GM23338 (cell line): ENCODE data around the gene SUN3. TPM values are rescaled to one million over a fixed set of nuclear protein-coding genes. Genes with fewer than 3 reads are reported as not detected.

Experiments used
- ATAC-seq: fragments of 200-7000 bp; cut with Tn5 transposase; 3 replicates; pipeline ENCODE4 v1.9.1; 2020
- DNase-seq: peaks from one replicate; pipeline ENCODE4 v3.0.0-alpha.2; 2015; ENCODE audit warnings: low spot score
- H2AFZ ChIP-seq: fragments of 200-600 bp; sonication (generic); 2 replicates; pipeline ENCODE4 v1.8.0; 2016; ENCODE audit warnings: antibody characterized with exemption, mild to moderate bottlenecking, moderate library complexity
- H3F3A ChIP-seq: fragments of 200-600 bp; sonication (generic); replicated peaks from 2 replicates; pipeline ENCODE4 v1.8.0; 2017; ENCODE audit warnings: antibody characterized with exemption, mixed run types, low read depth
- H3K27ac ChIP-seq: fragments of 200-600 bp; sonication (generic); 2 replicates; pipeline ENCODE4 v1.6.1; 2016; ENCODE audit warnings: low read depth
- H3K27me3 ChIP-seq: fragments of 200-600 bp; sonication (generic); 2 replicates; pipeline ENCODE4 v1.8.0; 2016; ENCODE audit warnings: mild to moderate bottlenecking, mixed run types, moderate library complexity; ENCODE audit not compliant: insufficient read depth
- H3K36me3 ChIP-seq: fragments of 200-600 bp; sonication (generic); 2 replicates; pipeline ENCODE4 v1.8.0; 2016; ENCODE audit warnings: mild to moderate bottlenecking; ENCODE audit not compliant: insufficient read depth
- H3K4me1 ChIP-seq: fragments of 200-600 bp; sonication (generic); 2 replicates; pipeline ENCODE4 v1.8.0; 2016; ENCODE audit warnings: mild to moderate bottlenecking, moderate library complexity; ENCODE audit not compliant: insufficient read depth
- H3K4me2 ChIP-seq: fragments of 200-600 bp; sonication (generic); 2 replicates; pipeline ENCODE4 v1.7.1; 2017; ENCODE audit warnings: mixed run types
- H3K4me3 ChIP-seq: fragments of 200-600 bp; sonication (generic); 2 replicates; pipeline ENCODE4 v1.6.1; 2016; ENCODE audit warnings: mixed run types
- H3K79me2 ChIP-seq: fragments of 200-600 bp; sonication (generic); replicated peaks from 2 replicates; pipeline ENCODE4 v1.8.0; 2017; ENCODE audit warnings: mild to moderate bottlenecking; ENCODE audit not compliant: insufficient read depth
- H3K9me2 ChIP-seq: fragments of 200-600 bp; sonication (generic); 2 replicates; pipeline ENCODE4 v1.8.0; 2017; ENCODE audit not compliant: insufficient read depth
- H4K20me1 ChIP-seq: fragments of 200-600 bp; sonication (generic); replicated peaks from 2 replicates; pipeline ENCODE4 v1.8.0; 2017; ENCODE audit warnings: mild to moderate bottlenecking; ENCODE audit not compliant: insufficient read depth
- H3K27ac Mint-ChIP-seq: 2 replicates; pipeline ENCODE4 v1.8.0; 2020; ENCODE audit warnings: inconsistent platforms, mild to moderate bottlenecking, moderate library complexity, mixed read lengths
- H3K27me3 Mint-ChIP-seq: 3 replicates; pipeline ENCODE4 v1.8.0; 2022; ENCODE audit warnings: low read depth, mild to moderate bottlenecking, moderate library complexity, mixed read lengths, inconsistent platforms; ENCODE audit not compliant: insufficient read depth, poor library complexity
- H3K36me3 Mint-ChIP-seq: 3 replicates; pipeline ENCODE4 v1.8.0; 2021; ENCODE audit warnings: low read depth, mild to moderate bottlenecking, inconsistent platforms, moderate library complexity, mixed read lengths
- H3K4me1 Mint-ChIP-seq: 3 replicates; pipeline ENCODE4 v1.8.0; 2020; ENCODE audit warnings: mild to moderate bottlenecking, inconsistent platforms, mixed read lengths
- H3K4me3 Mint-ChIP-seq: 3 replicates; pipeline ENCODE4 v1.8.0; 2021; ENCODE audit warnings: moderate library complexity, mild to moderate bottlenecking, inconsistent platforms, mixed read lengths
- H3K9me3 Mint-ChIP-seq: 3 replicates; pipeline ENCODE4 v1.8.0; 2020; ENCODE audit warnings: moderate library complexity, mild to moderate bottlenecking, inconsistent platforms, mixed read lengths
- CREB1 ChIP-seq: fragments of 250-450 bp; sonication (Bioruptor Pico); IDR thresholded peaks from 2 replicates; pipeline ENCODE4 v1.5.0; 2020; ENCODE audit warnings: low read depth, mild to moderate bottlenecking, moderate library complexity
- EZH2 ChIP-seq: fragments of 200-600 bp; sonication (generic); IDR thresholded peaks from one replicate; pipeline ENCODE4 v1.8.0; 2017; ENCODE audit warnings: antibody characterized with exemption, mild to moderate bottlenecking, low read depth; ENCODE audit not compliant: unreplicated experiment
- EZH2phosphoT487 ChIP-seq: fragments of 200-600 bp; sonication (generic); IDR thresholded peaks from one replicate; pipeline ENCODE4 v1.8.1; 2018; ENCODE audit warnings: antibody characterized with exemption; ENCODE audit not compliant: unreplicated experiment
- NANOG ChIP-seq: IDR thresholded peaks from 2 replicates; pipeline ENCODE4 v1.6.1; 2016; ENCODE audit warnings: antibody characterized with exemption, borderline replicate concordance
- STAT1 ChIP-seq: IDR thresholded peaks from one replicate; pipeline ENCODE4 v1.6.1; 2016; ENCODE audit warnings: antibody characterized with exemption; ENCODE audit not compliant: unreplicated experiment
- polyA plus RNA-seq: library from polyadenylated mRNA; unstranded; fragments of >200 nt; fragmentation: Nextera tagmentation; extraction: Ambion mirVana; gene quantifications from 2 replicates; pipeline ENCODE4 v1.2.1, GENCODE V29; 2016
- total RNA-seq: library from RNA; depleted of rRNA; stranded (reverse); fragments of >200 nt; shearing (Covaris generic); gene quantifications from 2 replicates; pipeline ENCODE4 v1.2.3, GENCODE V29; 2014
- TF ChIP-seq, protein P1 (sequence below): IDR thresholded peaks from 2 replicates; pipeline ENCODE4 v1.6.1; 2016; ENCODE audit warnings: antibody characterized with exemption
- TF ChIP-seq, protein P2 (sequence below), 2 experiments: fragments of 200-600 bp in 1 of 2; sonication (generic) in 1 of 2; conservative IDR thresholded peaks; 2 replicates each; pipeline versions ENCODE4 v1.5.1 to v1.6.1; 2016 to 2017; ENCODE audit warnings: antibody characterized with exemption in 2 of 2, low read depth in 2 of 2, mild to moderate bottlenecking in 2 of 2, moderate library complexity in 1 of 2
- TF ChIP-seq, protein P3 (sequence below): IDR thresholded peaks from one replicate; pipeline ENCODE4 v1.6.1; 2018; ENCODE audit warnings: antibody characterized with exemption; ENCODE audit not compliant: unreplicated experiment

The SUN3 gene
- total and polyA plus RNA-seq, 2 experiments from 2014 or later: 0.52 TPM; not detected in 1

DNA sequence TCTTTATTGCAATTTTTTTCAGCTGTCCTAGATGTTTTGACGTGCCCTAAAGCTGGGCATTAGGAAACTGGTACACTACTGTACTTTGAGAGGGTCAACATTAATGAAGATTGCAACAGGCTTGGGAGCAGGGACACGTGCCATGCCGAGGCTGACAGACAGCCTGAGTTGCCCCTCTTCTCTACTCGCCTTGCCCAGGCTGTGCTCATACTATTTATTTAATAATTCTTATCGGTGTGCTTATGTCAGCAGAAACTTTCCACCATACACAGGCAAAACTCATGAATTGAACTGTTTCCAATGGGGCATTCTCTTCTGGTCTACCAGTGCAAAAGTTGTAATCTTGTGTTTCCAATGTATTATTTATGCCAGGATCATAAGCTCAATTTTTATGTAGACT lies 30.8 kb upstream of the SUN3 start:
- no peaks in the 10 kb centered on the region for H3K9me2 ChIP-seq
- no peaks in the 10 kb centered on the region for H3K4me1 ChIP-seq
- Mint-ChIP-seq H3K4me3 (no peak overlapping the region), H3K27me3 (peaks cover 1% of the 10 kb centered on the region), H3K36me3 (no peaks in the 10 kb centered on the region), H3K9me3 (peaks cover 10% of the 10 kb centered on the region; the same call in 2 of the 3 replicates), H3K4me1 (no peaks in the 10 kb centered on the region), H3K27ac (no peak overlapping the region)
- no peak overlapping the region for H3K27ac ChIP-seq
- H3K27me3 ChIP-seq: no peaks in the 10 kb centered on the region
- DNase-seq: no peak
- no peak overlapping the region for H2AFZ ChIP-seq
- ATAC-seq: no peak
- no peaks in the 10 kb centered on the region for H4K20me1 ChIP-seq
- no peak overlapping the region for H3K4me3 ChIP-seq
- H3K4me2 ChIP-seq: no peak overlapping the region
- H3F3A ChIP-seq: no peaks in the 10 kb centered on the region
- no peaks in the 10 kb centered on the region for H3K36me3 ChIP-seq
- TF ChIP-seq CREB1 (no peak), EZH2phosphoT487 (no peak), NANOG (no peak)
- TF ChIP-seq, protein P1, sequence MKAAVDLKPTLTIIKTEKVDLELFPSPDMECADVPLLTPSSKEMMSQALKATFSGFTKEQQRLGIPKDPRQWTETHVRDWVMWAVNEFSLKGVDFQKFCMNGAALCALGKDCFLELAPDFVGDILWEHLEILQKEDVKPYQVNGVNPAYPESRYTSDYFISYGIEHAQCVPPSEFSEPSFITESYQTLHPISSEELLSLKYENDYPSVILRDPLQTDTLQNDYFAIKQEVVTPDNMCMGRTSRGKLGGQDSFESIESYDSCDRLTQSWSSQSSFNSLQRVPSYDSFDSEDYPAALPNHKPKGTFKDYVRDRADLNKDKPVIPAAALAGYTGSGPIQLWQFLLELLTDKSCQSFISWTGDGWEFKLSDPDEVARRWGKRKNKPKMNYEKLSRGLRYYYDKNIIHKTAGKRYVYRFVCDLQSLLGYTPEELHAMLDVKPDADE: no peak
- TF ChIP-seq, protein P2, sequence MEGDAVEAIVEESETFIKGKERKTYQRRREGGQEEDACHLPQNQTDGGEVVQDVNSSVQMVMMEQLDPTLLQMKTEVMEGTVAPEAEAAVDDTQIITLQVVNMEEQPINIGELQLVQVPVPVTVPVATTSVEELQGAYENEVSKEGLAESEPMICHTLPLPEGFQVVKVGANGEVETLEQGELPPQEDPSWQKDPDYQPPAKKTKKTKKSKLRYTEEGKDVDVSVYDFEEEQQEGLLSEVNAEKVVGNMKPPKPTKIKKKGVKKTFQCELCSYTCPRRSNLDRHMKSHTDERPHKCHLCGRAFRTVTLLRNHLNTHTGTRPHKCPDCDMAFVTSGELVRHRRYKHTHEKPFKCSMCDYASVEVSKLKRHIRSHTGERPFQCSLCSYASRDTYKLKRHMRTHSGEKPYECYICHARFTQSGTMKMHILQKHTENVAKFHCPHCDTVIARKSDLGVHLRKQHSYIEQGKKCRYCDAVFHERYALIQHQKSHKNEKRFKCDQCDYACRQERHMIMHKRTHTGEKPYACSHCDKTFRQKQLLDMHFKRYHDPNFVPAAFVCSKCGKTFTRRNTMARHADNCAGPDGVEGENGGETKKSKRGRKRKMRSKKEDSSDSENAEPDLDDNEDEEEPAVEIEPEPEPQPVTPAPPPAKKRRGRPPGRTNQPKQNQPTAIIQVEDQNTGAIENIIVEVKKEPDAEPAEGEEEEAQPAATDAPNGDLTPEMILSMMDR (conservative IDR thresholded peaks at IDR 0.05; ENCODE audit: low read depth in 2 of 2): no peak
- H3K79me2 ChIP-seq: no peaks in the 10 kb centered on the region

DNA sequence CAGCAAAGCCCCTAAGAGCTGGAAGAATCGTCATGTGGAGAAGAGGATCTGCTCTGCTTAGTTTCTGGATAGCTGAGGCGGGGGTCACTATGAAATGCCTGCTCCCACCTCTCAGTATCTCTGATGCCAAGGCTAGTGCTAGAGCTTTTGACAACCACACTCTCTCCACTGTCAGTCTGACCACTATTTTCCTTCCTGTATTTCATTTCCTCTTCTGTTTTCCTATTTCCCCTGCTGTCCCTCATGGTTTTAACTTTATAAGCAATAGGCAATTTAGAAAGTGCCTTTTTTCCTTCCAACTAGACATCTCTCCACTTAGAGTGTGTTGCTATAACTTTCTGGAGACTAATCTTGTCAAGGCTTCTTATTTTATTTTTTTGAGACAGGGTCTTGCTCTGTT lies 30.1 kb upstream of the SUN3 start:
- no peak overlapping the region for H3K27ac ChIP-seq
- no peaks in the 10 kb centered on the region for H3K79me2 ChIP-seq
- Mint-ChIP-seq H3K27ac (no peak overlapping the region), H3K36me3 (no peaks in the 10 kb centered on the region), H3K4me3 (no peak overlapping the region), H3K9me3 (peaks cover 10% of the 10 kb centered on the region; the same call in 2 of the 3 replicates), H3K4me1 (no peaks in the 10 kb centered on the region), H3K27me3 (peaks cover 1% of the 10 kb centered on the region)
- H3K4me1 ChIP-seq: no peaks in the 10 kb centered on the region
- H3K4me3 ChIP-seq: no peak overlapping the region
- H3K9me2 ChIP-seq: no peaks in the 10 kb centered on the region
- H4K20me1 ChIP-seq: no peaks in the 10 kb centered on the region
- no peaks in the 10 kb centered on the region for H3F3A ChIP-seq
- TF ChIP-seq, protein P3, sequence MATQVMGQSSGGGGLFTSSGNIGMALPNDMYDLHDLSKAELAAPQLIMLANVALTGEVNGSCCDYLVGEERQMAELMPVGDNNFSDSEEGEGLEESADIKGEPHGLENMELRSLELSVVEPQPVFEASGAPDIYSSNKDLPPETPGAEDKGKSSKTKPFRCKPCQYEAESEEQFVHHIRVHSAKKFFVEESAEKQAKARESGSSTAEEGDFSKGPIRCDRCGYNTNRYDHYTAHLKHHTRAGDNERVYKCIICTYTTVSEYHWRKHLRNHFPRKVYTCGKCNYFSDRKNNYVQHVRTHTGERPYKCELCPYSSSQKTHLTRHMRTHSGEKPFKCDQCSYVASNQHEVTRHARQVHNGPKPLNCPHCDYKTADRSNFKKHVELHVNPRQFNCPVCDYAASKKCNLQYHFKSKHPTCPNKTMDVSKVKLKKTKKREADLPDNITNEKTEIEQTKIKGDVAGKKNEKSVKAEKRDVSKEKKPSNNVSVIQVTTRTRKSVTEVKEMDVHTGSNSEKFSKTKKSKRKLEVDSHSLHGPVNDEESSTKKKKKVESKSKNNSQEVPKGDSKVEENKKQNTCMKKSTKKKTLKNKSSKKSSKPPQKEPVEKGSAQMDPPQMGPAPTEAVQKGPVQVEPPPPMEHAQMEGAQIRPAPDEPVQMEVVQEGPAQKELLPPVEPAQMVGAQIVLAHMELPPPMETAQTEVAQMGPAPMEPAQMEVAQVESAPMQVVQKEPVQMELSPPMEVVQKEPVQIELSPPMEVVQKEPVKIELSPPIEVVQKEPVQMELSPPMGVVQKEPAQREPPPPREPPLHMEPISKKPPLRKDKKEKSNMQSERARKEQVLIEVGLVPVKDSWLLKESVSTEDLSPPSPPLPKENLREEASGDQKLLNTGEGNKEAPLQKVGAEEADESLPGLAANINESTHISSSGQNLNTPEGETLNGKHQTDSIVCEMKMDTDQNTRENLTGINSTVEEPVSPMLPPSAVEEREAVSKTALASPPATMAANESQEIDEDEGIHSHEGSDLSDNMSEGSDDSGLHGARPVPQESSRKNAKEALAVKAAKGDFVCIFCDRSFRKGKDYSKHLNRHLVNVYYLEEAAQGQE: no peak
- no peak for TF ChIP-seq EZH2
- TF ChIP-seq CREB1: no peak
- TF ChIP-seq, protein P1: no peak
- TF ChIP-seq STAT1: no peak
- H2AFZ ChIP-seq: no peak overlapping the region
- no peaks in the 10 kb centered on the region for H3K27me3 ChIP-seq
- no peak overlapping the region for H3K4me2 ChIP-seq
- DNase-seq: no peak
- no peaks in the 10 kb centered on the region for H3K36me3 ChIP-seq
- ATAC-seq: no peak
